ENCODE measurements around the gene PXK. TPM values are rescaled to one million over a fixed set of nuclear protein-coding genes. Genes with fewer than 3 reads are reported as not detected.
"Not testable (repeated sequence)": the region's sequence is repeated elsewhere in the genome, so short reads cannot be mapped to it uniquely, and the experiment has no call there.

The PXK gene
- polyA plus RNA-seq, 1 donor: 17.7 TPM

- DNase-seq: no peak
Observed at GRCh38 chr3:58421004-58421403, 88.3 kb downstream of the PXK start.

GRCh38 chr3:58422756-58423325 lies 90.1 kb downstream of the PXK start:
- DNase-seq: no peak

GRCh38 chr3:58424613-58425012 lies 91.9 kb downstream of the PXK start:
- DNase-seq: no peak

- no peak for DNase-seq
Observed at GRCh38 chr3:58425782-58426181, 93.1 kb downstream of the PXK start.

- DNase-seq: no peak
Observed at GRCh38 chr3:58427661-58428361, 95.1 kb downstream of the PXK start.

- no peak for DNase-seq
Observed at GRCh38 chr3:58429657-58430056, 97.0 kb downstream of the PXK start.

GRCh38 chr3:58432905-58433304 lies 100.2 kb downstream of the PXK start:
- no peak for DNase-seq

GRCh38 chr3:58433400-58434167 lies 100.9 kb downstream of the PXK start, which contains the start of gene PDHB:
TSS of gene PDHB (minus strand) at chr3:58433832. CDS start at chr3:58433809, 23 bp downstream.
- peak; percentile 95 for DNase-seq

GRCh38 chr3:58434168-58434504 lies 101.4 kb downstream of the PXK start:
- DNase-seq: no peak

GRCh38 chr3:58434511-58434910 lies 101.8 kb downstream of the PXK start:
- no peak for DNase-seq

- DNase-seq: no peak
Observed at GRCh38 chr3:58434990-58435389, 102.3 kb downstream of the PXK start.

GRCh38 chr3:58437276-58437675 lies 104.6 kb downstream of the PXK start:
- not testable (repeated sequence) for DNase-seq

GRCh38 chr3:58440996-58441355 lies 108.3 kb downstream of the PXK start:
- not testable (repeated sequence) for DNase-seq

GRCh38 chr3:58441514-58442450 lies 109.1 kb downstream of the PXK start:
- DNase-seq: no peak

- DNase-seq: no peak
Observed at GRCh38 chr3:58452176-58452575, 119.5 kb downstream of the PXK start.

- DNase-seq: no peak
Observed at GRCh38 chr3:58459160-58459559, 126.5 kb downstream of the PXK start.

- no peak for DNase-seq
Observed at GRCh38 chr3:58462829-58463180, 130.1 kb downstream of the PXK start.

GRCh38 chr3:58463181-58463941 lies 130.7 kb downstream of the PXK start:
- peak; percentile 26 for DNase-seq

- no peak for DNase-seq
Observed at GRCh38 chr3:58463942-58464271, 131.2 kb downstream of the PXK start.

- DNase-seq: no peak
Observed at GRCh38 chr3:58464866-58465265, 132.2 kb downstream of the PXK start.

GRCh38 chr3:58466899-58467563 lies 134.3 kb downstream of the PXK start:
- DNase-seq: no peak

GRCh38 chr3:58469096-58469495 lies 136.4 kb downstream of the PXK start:
- DNase-seq: no peak

Data from hindlimb muscle (tissue), 1 donor.